ENCODE results near the gene MRPL16.

The MRPL16 gene

GRCh38 chr11:59770319-59770718, 40.3 kb downstream of the MRPL16 start:
- no peak for ATAC-seq

DNA sequence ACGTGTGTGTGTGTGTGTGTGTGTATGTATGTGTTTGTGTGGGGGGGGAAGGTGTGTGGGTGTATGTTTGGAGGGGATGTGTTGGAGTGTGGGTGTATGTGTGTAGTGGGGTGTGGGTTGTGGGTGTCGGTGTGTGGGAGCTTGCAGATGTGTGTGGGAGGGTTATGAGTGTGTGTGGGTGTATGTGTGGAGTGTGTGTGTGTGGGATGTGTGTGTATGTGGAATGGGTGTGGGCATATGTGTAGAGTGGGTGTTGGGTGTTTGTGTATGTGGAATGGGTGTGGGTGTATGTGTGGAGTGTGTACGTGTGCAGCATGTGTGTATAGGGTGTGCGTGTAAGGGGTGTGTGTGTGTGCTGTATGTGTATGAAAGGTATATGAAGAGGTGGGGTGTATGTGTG, 40.8 kb downstream of the MRPL16 start:
- ATAC-seq: no peak

DNA sequence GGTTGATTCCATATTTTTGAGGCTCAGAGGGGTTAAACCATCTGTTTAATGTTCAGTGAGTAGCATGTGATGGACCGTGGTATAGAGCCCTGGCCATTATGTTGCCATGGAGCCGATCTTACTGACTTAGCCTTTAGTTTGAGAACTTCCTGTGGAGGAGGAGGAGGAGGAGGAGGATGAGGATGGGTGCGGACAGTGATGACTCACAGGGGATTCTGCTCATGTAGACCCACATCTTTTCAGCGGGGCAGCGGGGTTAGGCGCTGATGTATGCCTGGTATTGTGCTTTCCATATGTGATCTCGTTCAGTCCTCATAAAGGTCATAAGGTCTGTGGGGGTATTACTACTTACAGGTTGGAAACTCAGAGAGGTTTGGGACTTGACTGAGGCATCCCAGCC, 41.5 kb downstream of the MRPL16 start:
- no peak for ATAC-seq

DNA sequence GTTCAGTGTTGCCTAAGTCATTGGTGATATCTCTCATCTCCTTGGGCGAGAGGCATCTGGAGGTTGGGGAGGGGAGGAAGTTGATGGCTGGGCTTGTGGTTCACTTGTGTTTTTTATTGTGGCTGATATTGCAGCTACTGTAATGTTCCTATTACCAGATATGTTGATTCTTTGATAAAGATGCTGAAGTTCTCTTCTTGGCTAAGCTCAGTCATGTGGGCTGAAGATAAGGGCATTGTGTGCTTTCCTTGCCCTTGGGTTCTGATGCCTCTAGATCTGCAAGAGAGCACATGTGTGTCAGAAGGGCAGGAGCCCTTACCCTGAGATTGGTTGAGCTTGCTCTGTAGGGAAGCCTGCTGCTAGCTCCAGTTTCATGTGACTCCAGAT, 43.4 kb downstream of the MRPL16 start:
- no peak for ATAC-seq

- ATAC-seq: no peak
Observed at GRCh38 chr11:59766542-59767224, 43.9 kb downstream of the MRPL16 start.

- ATAC-seq: no peak
Observed at GRCh38 chr11:59765068-59765735, 45.4 kb downstream of the MRPL16 start.

GRCh38 chr11:59761993-59762392, 48.6 kb downstream of the MRPL16 start:
- ATAC-seq: no peak

DNA sequence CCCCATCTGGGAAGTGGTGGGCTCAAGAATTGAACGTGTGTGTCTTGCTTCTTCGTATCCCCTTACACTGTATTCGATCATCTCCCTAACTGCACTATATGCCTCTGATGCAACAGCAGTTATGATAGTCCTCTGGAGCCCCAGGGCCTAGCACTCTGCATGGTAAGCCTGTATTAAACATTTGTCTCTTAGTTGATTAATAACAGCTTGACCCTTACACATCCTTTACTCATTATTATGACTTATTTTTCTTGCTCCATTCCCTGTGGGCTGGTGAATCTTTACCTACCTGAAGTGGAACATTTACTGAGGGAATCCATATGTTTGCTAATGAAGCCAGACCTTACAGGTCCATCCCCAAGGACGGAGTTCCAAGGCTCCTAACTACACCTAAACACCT, 49.8 kb downstream of the MRPL16 start:
- ATAC-seq: no peak

DNA sequence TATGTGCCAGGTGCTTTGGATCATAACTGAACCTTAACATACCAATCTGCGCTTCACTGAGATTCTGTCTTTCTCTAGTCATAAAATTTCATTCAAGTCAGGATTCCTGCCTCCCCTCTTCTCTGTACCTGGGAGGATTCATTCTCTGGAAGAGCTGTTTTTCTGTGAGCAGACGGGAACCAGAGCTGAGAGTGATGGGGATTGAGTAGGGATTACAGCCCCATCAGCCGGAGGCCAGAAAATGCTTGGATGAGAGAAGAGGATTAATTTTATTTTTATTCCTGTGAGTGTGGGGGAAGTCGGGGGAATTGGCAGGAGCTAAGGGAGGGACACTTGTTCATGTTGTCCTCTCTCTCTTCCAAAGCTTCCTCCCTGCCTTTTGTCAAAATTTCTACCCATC, 50.7 kb downstream of the MRPL16 start:
- ATAC-seq: no peak

GRCh38 chr11:59758401-59759037, 52.1 kb downstream of the MRPL16 start:
- ATAC-seq: no peak

DNA sequence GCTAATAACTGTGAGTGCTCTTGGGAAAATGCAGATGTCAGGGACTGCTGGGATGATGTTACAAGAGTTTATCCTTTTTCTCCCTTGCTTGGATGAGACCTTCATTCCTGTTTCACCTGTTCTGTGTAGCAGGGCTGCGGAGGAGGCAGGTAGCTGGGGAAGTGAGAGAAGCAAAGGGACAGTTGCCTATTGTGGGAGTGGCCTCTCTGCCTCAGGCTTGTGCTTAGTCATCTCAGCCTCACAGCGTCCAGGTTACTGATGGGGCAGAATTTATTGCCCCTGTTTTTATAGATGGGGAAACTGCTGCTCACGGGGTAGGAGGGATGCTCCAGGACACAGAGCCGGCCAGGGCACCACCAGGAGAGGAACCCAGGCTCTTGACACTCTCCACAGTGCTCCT, 53.7 kb downstream of the MRPL16 start:
- no peak for ATAC-seq

- no peak for ATAC-seq
Observed at GRCh38 chr11:59756558-59756840, 54.1 kb downstream of the MRPL16 start.
